HepG2 (cell line): ENCODE data around the gene SLC41A1. TPM values are rescaled to one million over a fixed set of nuclear protein-coding genes. Genes with fewer than 3 reads are reported as not detected.
A peak's percentile ranks its signal among the peaks of the same experiment; 100 is the strongest.

Experiments used
- ARID4A ChIP-seq: sonication (generic); formaldehyde crosslinking; IDR thresholded peaks from 2 replicates; pipeline ENCODE4 v1.5.0; 2020; ENCODE audit warnings: mild to moderate bottlenecking, missing genetic modification reagents, borderline replicate concordance
- ATF7 ChIP-seq, 2 experiments: fragments of 450-650 bp in 1 of 2; sonication (generic) in 1 of 2; formaldehyde crosslinking in 1 of 2; IDR thresholded peaks; 2 replicates each; pipeline versions ENCODE4 v1.4.0 to v1.6.1; 2016 to 2020; ENCODE audit warnings: antibody characterized with exemption in 1 of 2, mild to moderate bottlenecking in 1 of 2, missing genetic modification reagents in 1 of 2
- EED ChIP-seq: sonication (generic); formaldehyde crosslinking; IDR thresholded peaks from 2 replicates; pipeline ENCODE4 v1.5.0; 2020; ENCODE audit warnings: mild to moderate bottlenecking, missing genetic modification reagents
- GABPA ChIP-seq, 2 experiments: IDR thresholded peaks; 2 replicates each; pipeline ENCODE4 v1.6.1; 2011 to 2016; ENCODE audit warnings: low read depth in 2 of 2, low read length in 1 of 2, missing biosample characterization in 1 of 2, missing genetic modification characterization in 1 of 2
- HBP1 ChIP-seq: IDR thresholded peaks from 2 replicates; pipeline ENCODE4 v1.6.1; 2016; ENCODE audit warnings: low read depth, control low read depth
- KDM3A ChIP-seq: IDR thresholded peaks from 2 replicates; pipeline ENCODE4 v1.6.1; 2018; ENCODE audit warnings: low read depth, missing compliant biosample characterization
- MXI1 ChIP-seq: IDR thresholded peaks from 3 replicates; pipeline ENCODE4 v1.6.1; 2012; ENCODE audit warnings: low read depth, low read length, inconsistent platforms, borderline replicate concordance
- PATZ1 ChIP-seq: sonication (generic); formaldehyde crosslinking; IDR thresholded peaks from 2 replicates; pipeline ENCODE4 v1.4.0; 2020; ENCODE audit warnings: missing genetic modification reagents
- PAXIP1 ChIP-seq: sonication (generic); formaldehyde crosslinking; conservative IDR thresholded peaks from 2 replicates; pipeline ENCODE4 v1.4.0; 2020; ENCODE audit warnings: mild to moderate bottlenecking, missing genetic modification reagents, moderate library complexity
- RFXAP ChIP-seq: sonication (generic); formaldehyde crosslinking; IDR thresholded peaks from 2 replicates; pipeline ENCODE4 v1.4.0; 2020; ENCODE audit warnings: missing genetic modification reagents, borderline replicate concordance
- SAFB2 ChIP-seq: sonication (generic); formaldehyde crosslinking; IDR thresholded peaks from 2 replicates; pipeline ENCODE4 v1.5.1; 2020; ENCODE audit warnings: missing genetic modification reagents, low read depth, mild to moderate bottlenecking, borderline replicate concordance
- THAP11 ChIP-seq: IDR thresholded peaks from 2 replicates; pipeline ENCODE4 v1.6.1; 2016; ENCODE audit warnings: missing biosample characterization, missing genetic modification reagents
- ZNF136 ChIP-seq: sonication (generic); formaldehyde crosslinking; IDR thresholded peaks from 2 replicates; pipeline ENCODE4 v1.8.1; 2022; ENCODE audit warnings: low read depth, mild to moderate bottlenecking, moderate library complexity, missing genetic modification reagents
- ZNF274 ChIP-seq: sonication (generic); formaldehyde crosslinking; IDR thresholded peaks from 2 replicates; pipeline ENCODE4 v1.5.1; 2020; ENCODE audit warnings: mild to moderate bottlenecking, missing genetic modification reagents
- ZNF777 ChIP-seq: sonication (generic); formaldehyde crosslinking; IDR thresholded peaks from 2 replicates; pipeline ENCODE4 v1.4.0; 2020; ENCODE audit warnings: missing genetic modification reagents
- polyA plus RNA-seq, 8 experiments: library from polyadenylated mRNA; depleted of rRNA in 3 of 8; stranded (reverse) in 7 of 8; unstranded in 1 of 8; fragments of >200 nt; fragmentation: Illumina TruSeq in 4 of 8; extraction: Trizol in 4 of 8; gene quantifications; 2 replicates each; pipeline versions ENCODE4 v1.2.1 to v1.2.3, GENCODE V29; 2011 to 2016; ENCODE audit warnings: low read depth in 4 of 8, missing spikeins in 1 of 8, mixed read lengths in 1 of 8; ENCODE audit not compliant: insufficient read depth in 1 of 8
- total RNA-seq, 5 experiments: library from RNA; depleted of rRNA; stranded (reverse); fragments of >200 nt; fragmentation: Illumina TruSeq; extraction: Trizol; gene quantifications; 2 replicates each; pipeline ENCODE4 v1.2.3, GENCODE V29; 2016; ENCODE audit warnings: low read depth in 1 of 5

The SLC41A1 gene
- total and polyA plus RNA-seq, 2 of the 13 experiments (the other 11 are each of a cell fraction or from before 2014, with no cell fraction given): 2.2 to 4.6 TPM

GRCh38 chr1:205774198-205775014 lies 38.6 kb downstream of the SLC41A1 start (continued):
- TF ChIP-seq ARID4A (peak; percentile 30; the same call in 1 of the 2 replicates), GABPA (IDR thresholded peaks at IDR 0.05; ENCODE audit: low read depth, low read length) (0 out of 2 replicates have a peak, but pooled peaks have one; percentile 8), GABPA (CRISPR knock-in tag; IDR thresholded peaks at IDR 0.05; ENCODE audit: low read depth) (no peak), HBP1 (peak; percentile 48; the same call in 1 of the 2 replicates), RFXAP (CRISPR knock-in tag) (0 out of 2 replicates have a peak, but pooled peaks have one; percentile 24), SAFB2 (CRISPR knock-in tag) (0 out of 2 replicates have a peak, but pooled peaks have one; percentile 23), PAXIP1 (CRISPR knock-in tag) (0 out of 2 replicates have a peak, but pooled peaks have one; percentile 14), ZNF274 (no peak), MXI1 (no peak), THAP11 (peak; percentile 59), ZNF136 (CRISPR knock-in tag) (no peak), EED (CRISPR knock-in tag) (0 out of 2 replicates have a peak, but pooled peaks have one; percentile 39), PATZ1 (peak; percentile 27), KDM3A (CRISPR knock-in tag) (no peak), ZNF777 (0 out of 2 replicates have a peak, but pooled peaks have one; percentile 47), ATF7 (IDR thresholded peaks at IDR 0.05) (no peak), ATF7 (CRISPR knock-in tag; IDR thresholded peaks at IDR 0.05) (0 out of 2 replicates have a peak, but pooled peaks have one; percentile 9)
